Measurements from ENCODE around the gene DCHS2.

The DCHS2 gene

DNA sequence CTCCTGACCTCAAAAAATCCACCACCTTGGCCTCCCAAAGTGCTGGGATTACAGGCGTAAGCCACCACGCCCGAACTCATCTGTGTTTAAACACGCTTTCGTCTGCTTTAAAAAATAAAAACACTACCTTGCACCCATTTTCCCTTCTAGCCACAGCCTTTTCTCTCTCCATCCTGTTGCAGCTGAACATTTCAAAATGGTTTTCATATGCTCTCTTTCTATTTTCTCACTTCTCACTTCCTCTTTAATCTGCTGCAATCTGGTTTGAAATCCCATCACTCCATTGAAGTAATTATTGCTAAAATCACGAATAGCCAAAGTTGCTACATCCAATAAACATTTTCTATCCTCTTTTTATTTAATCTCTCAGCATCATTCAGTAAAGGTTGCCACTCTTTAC is 70.0 kb downstream of the DCHS2 start:
- no peak for DNase-seq (ENCODE audit: low spot score in 2 of 2)
- no peak overlapping the region for H3K4me3 ChIP-seq

DNA sequence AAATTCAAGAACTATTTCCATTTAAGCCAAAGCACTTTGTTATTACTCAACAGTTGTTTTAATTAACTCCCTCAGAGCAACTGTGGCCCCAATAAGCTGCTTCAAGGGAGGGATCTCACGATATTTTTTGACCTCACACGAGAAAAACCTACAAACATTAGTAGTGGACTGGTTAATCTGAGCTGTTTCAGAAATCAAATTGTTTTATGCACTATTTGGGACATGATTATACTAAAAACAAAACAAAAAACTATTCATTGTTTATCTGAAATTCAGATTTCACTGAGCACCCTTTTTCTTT is 74.3 kb downstream of the DCHS2 start:
- peak overlapping the region; percentile 31; the same call in 1 of the 2 replicates for H3K4me3 ChIP-seq
- DNase-seq (ENCODE audit: low spot score in 2 of 2), result no peak
- H3K4me1 ChIP-seq, result peaks cover 12% of the 10 kb centered on the region
- no peaks in the 10 kb centered on the region for H3K27me3 ChIP-seq (ENCODE audit: low read depth)
- H3K9me3 ChIP-seq, result no peaks in the 10 kb centered on the region
- in situ Hi-C loops (cut with MboI; ENCODE audit: low sequenced_read_pairs), result no loop called here
- no peaks in the 10 kb centered on the region for H3K36me3 ChIP-seq (replicated peaks)

More for the DNA sequence above, 70.0 kb downstream of the DCHS2 start:
- Histone ChIP-seq H3K4me1 (peaks cover 5% of the 10 kb centered on the region; the same call in 1 of the 2 replicates), H3K9me3 (no peaks in the 10 kb centered on the region), H3K36me3 (replicated peaks) (no peaks in the 10 kb centered on the region), H3K27me3 (ENCODE audit: low read depth) (no peaks in the 10 kb centered on the region)
- in situ Hi-C loops (cut with MboI; ENCODE audit: low sequenced_read_pairs), result no loop called here

DNA sequence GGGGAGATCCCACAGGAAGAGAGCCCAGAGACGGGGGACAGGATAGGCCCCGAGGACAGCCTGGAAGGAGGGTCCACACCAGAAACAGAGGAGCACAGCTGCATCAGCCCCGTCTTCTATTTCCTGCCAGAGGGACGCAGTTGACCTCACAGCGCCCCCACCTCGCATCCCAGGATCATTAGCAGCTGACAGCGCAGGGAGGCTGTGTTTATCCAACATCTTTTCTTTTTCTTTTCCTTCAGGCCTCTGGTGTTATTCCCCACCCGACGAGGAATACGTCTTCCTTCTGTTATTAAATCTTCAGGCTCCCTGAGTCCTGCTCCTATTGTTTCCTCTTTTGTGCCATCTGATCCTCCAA is 75.4 kb downstream of the DCHS2 start:
- Histone ChIP-seq H3K27me3 (ENCODE audit: low read depth) (no peaks in the 10 kb centered on the region), H3K36me3 (replicated peaks) (no peaks in the 10 kb centered on the region), H3K9me3 (no peaks in the 10 kb centered on the region), H3K4me1 (peaks cover 12% of the 10 kb centered on the region), H3K4me3 (peak overlapping the region; percentile 31)
- in situ Hi-C loops (cut with MboI; ENCODE audit: low sequenced_read_pairs), result no loop called here
- DNase-seq (ENCODE audit: low spot score in 2 of 2), result peak in 1 of 2 experiments; percentile 71

DNA sequence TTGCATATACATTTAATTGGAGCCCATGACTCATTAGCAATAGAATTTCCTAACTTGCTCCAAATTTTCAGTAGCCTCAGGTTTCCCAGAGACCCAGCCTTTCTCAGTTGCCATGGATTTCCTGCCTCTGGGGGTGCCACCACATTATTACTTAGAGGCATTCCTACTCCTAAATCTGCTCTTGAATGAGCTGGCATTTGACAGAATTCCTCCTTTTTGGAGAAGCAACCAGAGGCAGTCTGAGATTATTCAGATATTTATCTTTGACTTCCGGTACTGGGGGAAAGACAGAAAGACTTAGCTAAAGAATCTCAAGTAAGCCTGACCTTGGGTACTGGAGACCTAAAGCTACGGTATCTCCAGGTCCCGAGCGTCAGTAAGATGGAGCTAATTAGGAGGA is 76.3 kb downstream of the DCHS2 start:
- Histone ChIP-seq H3K4me1 (peaks cover 12% of the 10 kb centered on the region), H3K36me3 (replicated peaks) (no peaks in the 10 kb centered on the region)
- in situ Hi-C loops (cut with MboI; ENCODE audit: low sequenced_read_pairs), result no loop called here

DNA sequence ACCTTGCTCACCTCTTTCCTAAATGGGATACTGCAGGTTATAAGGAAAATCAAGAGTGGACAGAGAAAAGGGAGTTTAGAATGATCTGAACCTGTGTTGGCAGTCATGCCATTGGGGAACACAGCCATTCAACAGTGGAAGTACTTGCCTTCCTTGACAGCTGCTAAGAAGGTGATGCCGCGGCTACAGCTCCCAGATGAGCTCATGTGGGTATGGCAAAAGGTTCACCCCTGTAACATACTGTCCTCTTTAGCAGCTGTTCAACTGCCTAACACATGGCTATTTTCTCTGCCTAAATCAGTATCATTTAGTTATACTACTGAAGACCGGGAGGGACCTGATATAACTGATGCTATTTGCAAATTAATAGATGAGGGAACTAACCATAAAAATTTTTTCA is 76.8 kb downstream of the DCHS2 start:
- Histone ChIP-seq H3K4me1 (peaks cover 12% of the 10 kb centered on the region), H3K9me3 (no peaks in the 10 kb centered on the region), H3K36me3 (replicated peaks) (no peaks in the 10 kb centered on the region), H3K27me3 (ENCODE audit: low read depth) (no peaks in the 10 kb centered on the region), H3K4me3 (no peak overlapping the region)
- in situ Hi-C loops (cut with MboI; ENCODE audit: low sequenced_read_pairs), result no loop called here
- no peak for DNase-seq (ENCODE audit: low spot score in 2 of 2)

More for the DNA sequence above, 76.3 kb downstream of the DCHS2 start:
- H3K4me3 ChIP-seq, result no peak overlapping the region
- H3K9me3 ChIP-seq, result no peaks in the 10 kb centered on the region
- no peak for DNase-seq (ENCODE audit: low spot score in 2 of 2)
- H3K27me3 ChIP-seq (ENCODE audit: low read depth), result no peaks in the 10 kb centered on the region

DNA sequence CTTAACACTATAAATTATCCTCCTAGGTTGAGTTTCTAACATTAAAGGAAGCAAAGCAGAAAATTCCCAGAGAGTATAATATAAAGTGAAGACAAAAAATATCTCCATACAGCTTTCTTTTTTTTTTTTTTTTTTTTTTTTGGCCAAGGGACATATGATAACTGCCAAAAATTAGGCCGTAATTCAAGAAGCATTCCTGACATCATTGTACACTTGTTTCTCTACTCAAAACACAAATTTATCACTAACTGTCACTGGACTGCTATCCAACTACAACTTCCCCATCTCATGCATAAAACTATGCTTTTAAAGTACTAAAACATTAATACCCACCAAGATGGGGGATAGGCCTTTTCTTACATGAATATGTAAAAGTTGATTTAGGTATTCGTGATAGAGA is 77.2 kb downstream of the DCHS2 start:
- Histone ChIP-seq H3K9me3 (no peaks in the 10 kb centered on the region), H3K36me3 (replicated peaks) (no peaks in the 10 kb centered on the region), H3K4me1 (peaks cover 12% of the 10 kb centered on the region), H3K4me3 (no peak overlapping the region), H3K27me3 (ENCODE audit: low read depth) (no peaks in the 10 kb centered on the region)
- no peak for DNase-seq (ENCODE audit: low spot score in 2 of 2)
- in situ Hi-C loops (cut with MboI; ENCODE audit: low sequenced_read_pairs), result no loop called here

DNA sequence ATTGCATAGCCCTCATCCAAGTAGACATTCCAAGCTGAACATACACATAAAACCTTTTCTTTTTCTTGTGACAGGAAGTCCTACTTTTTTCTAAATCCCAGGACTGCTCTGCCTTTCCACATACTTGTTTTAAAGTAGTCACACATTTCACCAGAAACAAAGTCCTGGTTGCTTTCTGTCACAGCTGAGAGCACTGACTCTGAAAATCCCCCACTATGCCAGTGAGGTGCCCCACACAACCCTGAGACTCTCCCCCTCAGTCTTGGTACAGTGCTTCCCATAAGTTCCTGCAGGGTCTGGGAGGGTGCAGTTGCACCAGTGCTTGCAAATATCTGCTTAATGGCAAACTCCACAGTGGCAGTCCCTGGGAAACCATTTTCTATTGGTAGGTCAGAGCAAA is 84.2 kb downstream of the DCHS2 start:
- in situ Hi-C loops (cut with MboI; ENCODE audit: low sequenced_read_pairs), result no loop called here
- H3K36me3 ChIP-seq (replicated peaks), result no peaks in the 10 kb centered on the region
- H3K4me3 ChIP-seq, result no peak overlapping the region
- H3K9me3 ChIP-seq, result no peaks in the 10 kb centered on the region
- no peaks in the 10 kb centered on the region for H3K27me3 ChIP-seq (ENCODE audit: low read depth)
- DNase-seq (ENCODE audit: low spot score in 2 of 2), result no peak
- H3K4me1 ChIP-seq, result no peaks in the 10 kb centered on the region

DNA sequence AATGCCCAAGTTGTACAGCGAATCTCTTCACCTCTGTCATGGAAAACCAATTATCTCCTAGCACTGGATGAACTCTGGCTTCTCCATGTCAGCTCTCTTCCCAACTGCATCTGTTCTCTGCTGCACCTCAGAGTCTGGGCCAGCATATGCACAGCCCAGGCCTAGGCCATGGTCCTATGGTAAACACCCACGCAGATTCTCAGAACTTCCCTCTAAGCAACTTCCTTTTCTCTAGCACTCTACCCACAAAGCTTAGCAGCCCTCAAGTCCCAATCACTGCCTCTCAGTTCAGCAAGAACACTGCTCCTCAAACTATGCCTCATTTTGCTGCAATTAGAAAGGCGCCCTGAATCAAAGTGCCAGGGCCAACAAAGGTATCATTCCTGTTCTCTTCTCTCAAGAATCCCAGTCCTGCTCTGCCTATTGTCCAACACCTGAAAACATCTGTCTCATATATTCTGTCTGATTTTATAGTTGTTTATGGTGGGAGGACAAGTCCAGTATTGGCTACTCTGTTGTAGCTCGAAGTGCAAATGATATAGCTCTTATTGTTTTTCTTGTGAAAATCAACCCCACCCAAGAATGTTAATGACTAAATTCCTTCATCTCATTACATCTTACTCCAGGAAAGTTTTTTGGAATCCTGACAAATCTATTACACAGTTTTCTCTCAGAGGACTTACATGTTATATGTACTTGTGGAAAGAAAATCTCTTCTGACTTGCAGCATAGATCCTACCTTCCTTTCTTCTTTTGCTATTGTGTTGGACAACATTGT is 85.4 kb downstream of the DCHS2 start:
- DNase-seq (ENCODE audit: low spot score in 2 of 2), result no peak
- Histone ChIP-seq H3K36me3 (replicated peaks) (no peaks in the 10 kb centered on the region), H3K27me3 (ENCODE audit: low read depth) (no peaks in the 10 kb centered on the region), H3K4me1 (no peaks in the 10 kb centered on the region), H3K4me3 (no peak overlapping the region), H3K9me3 (no peaks in the 10 kb centered on the region)
- in situ Hi-C loops (cut with MboI; ENCODE audit: low sequenced_read_pairs), result no loop called here

DNA sequence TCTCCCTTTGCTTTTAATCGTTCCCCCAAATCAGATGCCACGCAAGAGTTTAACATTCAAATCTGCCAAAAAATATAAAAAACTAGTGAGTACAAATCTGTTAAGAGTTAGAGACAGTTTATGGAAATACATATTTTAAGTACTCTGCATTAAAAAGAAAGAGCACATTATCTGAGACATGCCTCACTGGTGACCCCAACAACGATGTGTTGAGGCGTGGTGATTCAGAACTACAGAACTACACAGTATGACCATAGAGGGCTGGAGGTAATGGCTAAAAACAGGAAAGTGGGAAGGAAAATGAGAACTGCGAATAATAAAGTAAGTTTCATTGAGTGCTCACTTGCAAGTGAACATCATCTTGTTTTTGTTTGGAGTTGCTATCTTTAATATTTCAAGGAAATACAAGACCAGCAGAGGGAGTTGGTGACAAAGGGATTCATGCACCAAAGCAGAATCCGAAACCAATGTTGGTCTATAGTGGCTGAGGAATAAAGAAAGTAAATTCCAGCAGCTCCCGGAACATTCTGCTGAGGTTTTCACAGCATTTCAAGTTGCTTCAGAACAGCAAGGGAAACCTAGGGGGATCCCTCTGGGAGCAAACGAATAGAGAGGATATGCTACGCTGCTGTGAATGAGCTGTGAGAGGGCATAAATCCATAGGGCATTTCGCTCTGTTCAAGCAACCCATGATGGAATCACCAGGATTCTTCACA is 92.2 kb downstream of the DCHS2 start:
- no peaks in the 10 kb centered on the region for H3K4me1 ChIP-seq
- no peaks in the 10 kb centered on the region for H3K36me3 ChIP-seq (replicated peaks)
- H3K27me3 ChIP-seq (ENCODE audit: low read depth), result no peaks in the 10 kb centered on the region
- DNase-seq (ENCODE audit: low spot score in 2 of 2), result peak; percentile 10 to 14
- in situ Hi-C loops (cut with MboI; ENCODE audit: low sequenced_read_pairs), result no loop called here
- H3K9me3 ChIP-seq, result no peaks in the 10 kb centered on the region
- H3K4me3 ChIP-seq, result no peak overlapping the region

DNA sequence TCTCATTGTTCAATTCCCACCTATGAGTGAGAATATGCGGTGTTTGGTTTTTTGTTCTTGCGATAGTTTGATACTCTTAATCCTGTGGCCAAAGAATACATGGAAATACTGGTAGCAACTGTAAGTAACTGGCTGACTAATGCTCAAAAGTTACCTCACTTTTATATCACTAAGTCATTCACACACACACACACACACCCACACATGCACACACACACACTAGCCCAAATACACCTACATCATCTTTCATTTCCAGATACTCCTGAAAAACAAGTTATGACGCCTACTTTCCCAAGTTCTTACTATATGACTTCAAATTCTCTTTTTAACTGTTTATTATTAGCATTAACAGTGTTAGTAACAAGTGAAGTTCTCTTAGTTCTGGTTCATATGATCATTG is 101.3 kb downstream of the DCHS2 start:
- no peak for DNase-seq (ENCODE audit: low spot score in 2 of 2)
- no peaks in the 10 kb centered on the region for H3K27me3 ChIP-seq (ENCODE audit: low read depth)
- H3K4me1 ChIP-seq, result no peaks in the 10 kb centered on the region
- no peaks in the 10 kb centered on the region for H3K36me3 ChIP-seq (replicated peaks)
- H3K9me3 ChIP-seq, result no peaks in the 10 kb centered on the region
- no peak overlapping the region for H3K4me3 ChIP-seq
- in situ Hi-C loops (cut with MboI; ENCODE audit: low sequenced_read_pairs), result no loop called here

DNA sequence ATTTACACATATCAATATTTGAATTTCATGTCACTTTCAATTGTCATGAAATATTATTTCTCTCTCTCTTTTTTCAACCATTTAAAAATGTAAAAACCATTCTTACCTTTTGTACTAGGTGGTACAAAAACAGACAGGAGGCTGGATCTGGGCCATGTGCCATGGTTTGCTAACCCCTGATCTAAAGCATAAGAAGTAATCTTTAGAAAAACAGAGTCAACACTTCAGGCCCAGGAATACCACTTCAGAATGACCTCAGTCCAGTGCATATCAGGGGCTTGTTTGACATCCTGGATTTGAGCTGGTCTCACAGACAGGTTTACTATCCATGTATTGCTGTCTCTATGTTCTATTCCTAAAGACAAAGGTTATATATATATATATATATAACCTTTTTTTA is 102.5 kb downstream of the DCHS2 start:
- in situ Hi-C loops (cut with MboI; ENCODE audit: low sequenced_read_pairs), result no loop called here
- no peaks in the 10 kb centered on the region for H3K9me3 ChIP-seq
- no peaks in the 10 kb centered on the region for H3K4me1 ChIP-seq
- no peaks in the 10 kb centered on the region for H3K36me3 ChIP-seq (replicated peaks)
- H3K27me3 ChIP-seq (ENCODE audit: low read depth), result no peaks in the 10 kb centered on the region
- H3K4me3 ChIP-seq, result no peak overlapping the region
- no peak for DNase-seq (ENCODE audit: low spot score in 2 of 2)

DNA sequence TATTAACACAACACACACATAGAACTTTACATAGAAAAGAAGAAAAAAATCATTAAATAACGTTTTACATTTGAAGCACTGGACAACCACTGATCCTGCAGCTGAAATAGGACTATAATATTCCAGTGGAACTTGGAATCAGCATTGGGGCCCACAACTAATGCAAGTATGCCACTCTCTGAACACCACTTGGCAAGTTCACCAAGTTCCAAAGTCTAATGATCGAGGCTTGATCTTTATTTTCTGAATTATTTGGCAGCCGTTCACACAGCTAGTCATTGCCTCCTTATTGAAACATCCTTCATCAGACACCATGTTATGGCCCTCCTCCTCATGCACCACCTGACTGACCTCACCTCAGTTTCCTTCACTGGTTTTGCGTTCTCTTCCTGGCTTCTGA is 107.6 kb downstream of the DCHS2 start:
- no peak for DNase-seq (ENCODE audit: low spot score in 2 of 2)
- H3K36me3 ChIP-seq (replicated peaks), result no peaks in the 10 kb centered on the region
- no peaks in the 10 kb centered on the region for H3K9me3 ChIP-seq
- H3K27me3 ChIP-seq (ENCODE audit: low read depth), result no peaks in the 10 kb centered on the region
- in situ Hi-C loops (cut with MboI; ENCODE audit: low sequenced_read_pairs), result no loop called here
- no peak overlapping the region for H3K4me3 ChIP-seq
- H3K4me1 ChIP-seq, result no peaks in the 10 kb centered on the region

DNA sequence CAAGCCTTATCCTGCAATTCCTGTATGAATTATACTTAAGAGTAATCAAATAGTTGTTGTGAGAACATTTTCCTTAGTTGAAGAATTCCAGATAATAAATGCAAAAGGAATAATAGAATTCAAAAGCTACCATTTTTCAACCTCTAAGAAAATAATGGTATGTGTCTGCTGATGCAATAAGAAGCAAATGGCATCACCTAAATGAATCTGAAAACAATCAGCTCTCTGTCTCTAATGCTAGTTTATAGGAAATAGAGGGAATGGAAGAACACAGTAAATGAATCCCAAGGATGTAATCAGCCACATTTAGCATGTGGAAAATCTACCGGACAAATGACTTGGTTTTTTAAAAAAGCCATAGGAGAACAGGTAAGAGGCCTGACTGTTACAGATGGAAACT is 115.1 kb downstream of the DCHS2 start:
- DNase-seq (ENCODE audit: low spot score in 2 of 2), result no peak
- Histone ChIP-seq H3K4me3 (no peak overlapping the region), H3K4me1 (no peaks in the 10 kb centered on the region), H3K36me3 (replicated peaks) (no peaks in the 10 kb centered on the region), H3K27me3 (ENCODE audit: low read depth) (no peaks in the 10 kb centered on the region), H3K9me3 (no peaks in the 10 kb centered on the region)
- in situ Hi-C loops (cut with MboI; ENCODE audit: low sequenced_read_pairs), result no loop called here

DNA sequence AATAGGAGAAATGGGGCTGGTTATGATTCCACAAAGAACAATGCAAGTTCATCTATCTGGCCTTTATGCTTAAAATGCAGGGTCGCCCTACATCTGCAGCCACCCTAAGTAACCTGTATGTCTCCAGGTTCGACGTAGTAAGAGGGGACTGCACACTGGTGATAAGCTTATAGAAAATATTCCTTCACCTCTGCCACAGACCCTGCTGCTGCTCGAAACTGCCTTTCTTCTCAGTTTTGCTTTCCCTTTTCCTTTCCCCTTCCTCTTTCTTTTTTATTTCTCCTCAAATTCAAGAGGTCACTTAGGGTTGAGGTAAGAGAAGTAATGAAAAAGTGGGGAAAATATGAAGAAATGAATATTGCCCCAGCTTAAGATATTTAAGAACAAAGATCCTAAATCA is 123.5 kb downstream of the DCHS2 start:
- DNase-seq (ENCODE audit: low spot score in 2 of 2), result no peak
- in situ Hi-C loops (cut with MboI; ENCODE audit: low sequenced_read_pairs), result no loop called here
- H3K4me1 ChIP-seq, result peaks cover 15% of the 10 kb centered on the region
- H3K36me3 ChIP-seq (replicated peaks), result no peaks in the 10 kb centered on the region
- H3K27me3 ChIP-seq (ENCODE audit: low read depth), result no peaks in the 10 kb centered on the region
- no peak overlapping the region for H3K4me3 ChIP-seq
- no peaks in the 10 kb centered on the region for H3K9me3 ChIP-seq

All from HAP-1 (cell line).